IPS-20b (cell line): ENCODE results near the gene PRKG1.
A peak's percentile ranks its signal among the peaks of the same experiment; 100 is the strongest.

ENCODE experiments used
- H3K27ac ChIP-seq: one replicate; pipeline ENCODE4 v1.5.1; 2013; ENCODE audit warnings: low read length
- H3K27me3 ChIP-seq: 2 replicates; pipeline ENCODE4 v1.6.1; 2013; ENCODE audit warnings: mild to moderate bottlenecking, low read length, inconsistent platforms; ENCODE audit not compliant: insufficient read depth
- H3K36me3 ChIP-seq: 2 replicates; pipeline ENCODE4 v1.6.1; 2013; ENCODE audit warnings: low read depth, mild to moderate bottlenecking, inconsistent platforms, low read length, moderate library complexity; ENCODE audit not compliant: insufficient read depth
- H3K4me1 ChIP-seq: 2 replicates; pipeline ENCODE4 v1.6.1; 2013; ENCODE audit warnings: mild to moderate bottlenecking, control low read depth, inconsistent platforms, low read length, moderate library complexity; ENCODE audit not compliant: insufficient read depth
- H3K4me3 ChIP-seq: 2 replicates; pipeline ENCODE4 v1.5.1; 2013; ENCODE audit warnings: mild to moderate bottlenecking, low read length, inconsistent platforms
- H3K9ac ChIP-seq: 2 replicates; pipeline ENCODE4 v1.6.1; 2013; ENCODE audit warnings: low read depth, mild to moderate bottlenecking, inconsistent platforms, low read length, moderate library complexity
- H3K9me3 ChIP-seq: 2 replicates; pipeline ENCODE4 v1.6.1; 2013; ENCODE audit warnings: mild to moderate bottlenecking, low read depth, low read length, inconsistent platforms; ENCODE audit not compliant: insufficient read depth

PRKG1 gene

GRCh38 chr10:51074238-51075028, at the start of gene PRKG1:
PRKG1 (plus strand) TSS chr10:51074487.
- Histone ChIP-seq H3K4me3 (peak within 1 kb of the TSS; percentile 93), H3K27ac (no peak within 1 kb of the TSS), H3K9me3 (no peaks in the 10 kb centered on the region), H3K4me1 (peaks cover 20% of the 10 kb centered on the region; the same call in 1 of the 2 replicates), H3K36me3 (no peaks in the 10 kb centered on the region), H3K9ac (peak within 1 kb of the TSS; percentile 81), H3K27me3 (peaks cover 34% of the 10 kb centered on the region)

- Histone ChIP-seq H3K4me3 (no peak overlapping the region), H3K9me3 (no peaks in the 10 kb centered on the region), H3K27ac (no peak overlapping the region), H3K4me1 (peaks cover 6% of the 10 kb centered on the region; the same call in 1 of the 2 replicates), H3K36me3 (no peaks in the 10 kb centered on the region), H3K9ac (no peak overlapping the region), H3K27me3 (no peaks in the 10 kb centered on the region)
These were observed 45.9 kb upstream of the PRKG1 start for GRCh38 chr10:51028420-51028819.

GRCh38 chr10:51029172-51029641, 45.1 kb upstream of the PRKG1 start:
- no peaks in the 10 kb centered on the region for H3K36me3 ChIP-seq
- H3K9me3 ChIP-seq, result no peaks in the 10 kb centered on the region
- no peak overlapping the region for H3K9ac ChIP-seq
- no peak overlapping the region for H3K4me3 ChIP-seq
- no peaks in the 10 kb centered on the region for H3K27me3 ChIP-seq
- peaks cover 14% of the 10 kb centered on the region; the same call in 1 of the 2 replicates for H3K4me1 ChIP-seq
- no peak overlapping the region for H3K27ac ChIP-seq

GRCh38 chr10:51030480-51030879, 43.8 kb upstream of the PRKG1 start:
- no peaks in the 10 kb centered on the region for H3K9me3 ChIP-seq
- H3K4me3 ChIP-seq, result no peak overlapping the region
- no peak overlapping the region for H3K9ac ChIP-seq
- H3K27me3 ChIP-seq, result no peaks in the 10 kb centered on the region
- no peaks in the 10 kb centered on the region for H3K36me3 ChIP-seq
- H3K4me1 ChIP-seq, result peaks cover 23% of the 10 kb centered on the region
- H3K27ac ChIP-seq, result no peak overlapping the region

GRCh38 chr10:51031950-51032349, 42.3 kb upstream of the PRKG1 start:
- no peak overlapping the region for H3K9ac ChIP-seq
- H3K9me3 ChIP-seq, result no peaks in the 10 kb centered on the region
- H3K4me1 ChIP-seq, result peaks cover 34% of the 10 kb centered on the region
- no peaks in the 10 kb centered on the region for H3K36me3 ChIP-seq
- no peak overlapping the region for H3K27ac ChIP-seq
- H3K27me3 ChIP-seq, result no peaks in the 10 kb centered on the region
- H3K4me3 ChIP-seq, result no peak overlapping the region

GRCh38 chr10:51034769-51035168, 39.5 kb upstream of the PRKG1 start:
- Histone ChIP-seq H3K9me3 (no peaks in the 10 kb centered on the region), H3K27me3 (no peaks in the 10 kb centered on the region), H3K4me3 (no peak overlapping the region), H3K36me3 (no peaks in the 10 kb centered on the region), H3K4me1 (peaks cover 34% of the 10 kb centered on the region), H3K27ac (no peak overlapping the region), H3K9ac (no peak overlapping the region)

GRCh38 chr10:51035344-51035743, 38.9 kb upstream of the PRKG1 start:
- no peak overlapping the region for H3K9ac ChIP-seq
- H3K4me1 ChIP-seq, result peaks cover 34% of the 10 kb centered on the region
- H3K27me3 ChIP-seq, result no peaks in the 10 kb centered on the region
- no peaks in the 10 kb centered on the region for H3K36me3 ChIP-seq
- H3K9me3 ChIP-seq, result no peaks in the 10 kb centered on the region
- H3K27ac ChIP-seq, result no peak overlapping the region
- H3K4me3 ChIP-seq, result no peak overlapping the region

GRCh38 chr10:51045871-51046270, 28.4 kb upstream of the PRKG1 start:
- Histone ChIP-seq H3K9ac (no peak overlapping the region), H3K27me3 (no peaks in the 10 kb centered on the region), H3K4me3 (no peak overlapping the region)

GRCh38 chr10:51046654-51047053, 27.6 kb upstream of the PRKG1 start:
- no peak overlapping the region for H3K27ac ChIP-seq
- H3K9me3 ChIP-seq, result no peaks in the 10 kb centered on the region
- H3K36me3 ChIP-seq, result no peaks in the 10 kb centered on the region
- no peaks in the 10 kb centered on the region for H3K27me3 ChIP-seq
- H3K4me3 ChIP-seq, result no peak overlapping the region
- no peak overlapping the region for H3K9ac ChIP-seq
- no peaks in the 10 kb centered on the region for H3K4me1 ChIP-seq

More at GRCh38 chr10:51045871-51046270, 28.4 kb upstream of the PRKG1 start:
- Histone ChIP-seq H3K27ac (no peak overlapping the region), H3K9me3 (no peaks in the 10 kb centered on the region), H3K36me3 (no peaks in the 10 kb centered on the region), H3K4me1 (no peaks in the 10 kb centered on the region)

GRCh38 chr10:51047857-51048256, 26.4 kb upstream of the PRKG1 start:
- H3K9ac ChIP-seq, result no peak overlapping the region

GRCh38 chr10:51048792-51049191, 25.5 kb upstream of the PRKG1 start:
- Histone ChIP-seq H3K4me1 (no peaks in the 10 kb centered on the region), H3K4me3 (no peak overlapping the region)

More at GRCh38 chr10:51047857-51048256, 26.4 kb upstream of the PRKG1 start:
- no peaks in the 10 kb centered on the region for H3K4me1 ChIP-seq
- H3K27ac ChIP-seq, result no peak overlapping the region
- no peaks in the 10 kb centered on the region for H3K9me3 ChIP-seq
- H3K27me3 ChIP-seq, result no peaks in the 10 kb centered on the region
- H3K4me3 ChIP-seq, result no peak overlapping the region
- no peaks in the 10 kb centered on the region for H3K36me3 ChIP-seq

GRCh38 chr10:51052163-51052562, 22.1 kb upstream of the PRKG1 start:
- H3K9ac ChIP-seq, result no peak overlapping the region
- H3K27me3 ChIP-seq, result no peaks in the 10 kb centered on the region
- no peak overlapping the region for H3K4me3 ChIP-seq
- no peaks in the 10 kb centered on the region for H3K4me1 ChIP-seq
- no peaks in the 10 kb centered on the region for H3K9me3 ChIP-seq
- no peaks in the 10 kb centered on the region for H3K36me3 ChIP-seq
- H3K27ac ChIP-seq, result no peak overlapping the region

More at GRCh38 chr10:51048792-51049191, 25.5 kb upstream of the PRKG1 start:
- no peaks in the 10 kb centered on the region for H3K27me3 ChIP-seq
- H3K9me3 ChIP-seq, result no peaks in the 10 kb centered on the region
- no peak overlapping the region for H3K27ac ChIP-seq
- no peaks in the 10 kb centered on the region for H3K36me3 ChIP-seq
- no peak overlapping the region for H3K9ac ChIP-seq
